Fibroblast of lung (primary cell): ENCODE results near the gene CLCNKB. TPM values are rescaled to one million over a fixed set of nuclear protein-coding genes. Genes with fewer than 3 reads are reported as not detected.

Source experiments
- DNase-seq, 2 donors: peaks; one replicate each; pipeline versions ENCODE4 v3.0.0 to v3.0.0-alpha.2; 2010; ENCODE audit warnings: low read depth in 2 of 2
- H2AFZ ChIP-seq: 2 replicates; pipeline ENCODE4 v1.5.1; 2012; ENCODE audit warnings: low read length, control low read depth, inconsistent platforms
- H3K27ac ChIP-seq: 2 replicates; pipeline ENCODE4 v1.5.1; 2011; ENCODE audit warnings: low read length, control low read depth; ENCODE audit not compliant: insufficient read depth
- H3K27me3 ChIP-seq: 2 replicates; pipeline ENCODE4 v1.5.1; 2011; ENCODE audit warnings: mild to moderate bottlenecking, low read length; ENCODE audit not compliant: control insufficient read depth, insufficient read depth
- H3K36me3 ChIP-seq: 2 replicates; pipeline ENCODE4 v1.5.1; 2011; ENCODE audit warnings: low read length; ENCODE audit not compliant: control insufficient read depth, insufficient read depth
- H3K4me1 ChIP-seq: 2 replicates; pipeline ENCODE4 v1.5.1; 2011; ENCODE audit warnings: low read length; ENCODE audit not compliant: control insufficient read depth, insufficient read depth; ENCODE audit errors: extremely low read depth
- H3K4me2 ChIP-seq: 2 replicates; pipeline ENCODE4 v1.5.1; 2011; ENCODE audit warnings: low read length, control low read depth; ENCODE audit not compliant: insufficient read depth; ENCODE audit errors: extremely low read depth
- H3K4me3 ChIP-seq, 4 experiments: fragments of 200-600 bp in 1 of 4; sonication (generic) in 1 of 4; replicated peaks in 1 of 4; 2 replicates each; pipeline ENCODE4 v1.5.1; 2011 to 2016; ENCODE audit warnings: low read length in 4 of 4, low read depth in 3 of 4, mild to moderate bottlenecking in 3 of 4, control low read depth in 2 of 4, inconsistent platforms in 1 of 4, mixed read lengths in 1 of 4; ENCODE audit not compliant: insufficient read depth in 1 of 4; ENCODE audit errors: control extremely low read depth in 1 of 4
- H3K79me2 ChIP-seq: 2 replicates; pipeline ENCODE4 v1.5.1; 2012; ENCODE audit warnings: mild to moderate bottlenecking, low read length, inconsistent platforms; ENCODE audit not compliant: control insufficient read depth, insufficient read depth
- H3K9ac ChIP-seq: 2 replicates; pipeline ENCODE4 v1.5.1; 2011; ENCODE audit warnings: mild to moderate bottlenecking, low read length, control low read depth; ENCODE audit not compliant: insufficient read depth
- H3K9me3 ChIP-seq: 2 replicates; pipeline ENCODE4 v1.5.1; 2012; ENCODE audit warnings: low read depth, low read length; ENCODE audit not compliant: control insufficient read depth, insufficient read depth
- H4K20me1 ChIP-seq: 2 replicates; pipeline ENCODE4 v1.5.1; 2011; ENCODE audit warnings: low read length; ENCODE audit not compliant: control insufficient read depth, insufficient read depth; ENCODE audit errors: extremely low read depth
- CTCF ChIP-seq, 2 donors: IDR thresholded peaks in 1 of 2; conservative IDR thresholded peaks in 1 of 2; 1 replicate in 1 of 2; 2 replicates in 1 of 2; pipeline ENCODE4 v1.5.1; 2011 to 2012; ENCODE audit warnings: low read length in 2 of 2, control low read depth in 1 of 2, inconsistent platforms in 1 of 2, low read depth in 1 of 2, mild to moderate bottlenecking in 1 of 2
- EZH2 ChIP-seq: IDR thresholded peaks from 2 replicates; pipeline ENCODE4 v1.5.1; 2012; ENCODE audit warnings: low read length, control low read depth, mild to moderate bottlenecking; ENCODE audit errors: missing control alignments
- polyA minus RNA-seq: library from RNA; depleted of rRNA, polyadenylated mRNA; stranded (reverse); fragments of >200 nt; gene quantifications from 2 replicates; pipeline ENCODE4 v1.2.3, GENCODE V29; 2011; ENCODE audit warnings: low replicate concordance
- polyA plus RNA-seq, 2 donors: library from polyadenylated mRNA; depleted of rRNA in 1 of 2; stranded (reverse) in 1 of 2; unstranded in 1 of 2; fragments of >200 nt; gene quantifications; 2 replicates each; pipeline ENCODE4 v1.2.1, GENCODE V29; 2011 to 2012; ENCODE audit warnings: missing spikeins in 1 of 2
- total RNA-seq: library from RNA; depleted of rRNA; stranded (reverse); fragments of >200 nt; gene quantifications from 2 replicates; pipeline ENCODE4 v1.2.1, GENCODE V29; 2014

The CLCNKB gene
- under 0.01 and 0.33 TPM in 2 replicates for total RNA-seq
- polyA plus RNA-seq, result 0.07 and 0.09 TPM in 2 replicates
- 0.05 TPM in 1 of 2 replicates, not detected in the other for polyA plus RNA-seq (2012)
- polyA minus RNA-seq, result not detected in 2 replicates

- H3K27ac ChIP-seq, result no peak within 1 kb of the TSS
- TF ChIP-seq CTCF (conservative IDR thresholded peaks at IDR 0.05 in 1 of 2, IDR thresholded peaks at IDR 0.05 in 1 of 2; ENCODE audit: low read depth in 1 of 2, low read length in 2 of 2) (no peak), EZH2 (no peak)
- no peak within 1 kb of the TSS for H3K9ac ChIP-seq
- no peaks in the 10 kb centered on the region for H3K4me1 ChIP-seq
- no peak for DNase-seq
- no peaks in the 10 kb centered on the region for H3K36me3 ChIP-seq
- H4K20me1 ChIP-seq, result no peaks in the 10 kb centered on the region
- H3K27me3 ChIP-seq, result no peaks in the 10 kb centered on the region
- H2AFZ ChIP-seq, result no peak within 1 kb of the TSS
- H3K79me2 ChIP-seq, result no peaks in the 10 kb centered on the region
- H3K9me3 ChIP-seq, result no peaks in the 10 kb centered on the region
- H3K4me3 ChIP-seq, result no peak within 1 kb of the TSS
- no peak within 1 kb of the TSS for H3K4me2 ChIP-seq
Measured at GRCh38 chr1:16043521-16043920, at the start of gene CLCNKB. Gene CLCNKB (plus strand): TSS chr1:16043782. CDS start chr1:16044493, 711 bp downstream.

- Histone ChIP-seq H3K4me2 (no peak overlapping the region), H3K9me3 (no peaks in the 10 kb centered on the region), H3K4me3 (no peak overlapping the region), H3K27me3 (peaks cover 3% of the 10 kb centered on the region), H3K9ac (no peak overlapping the region), H3K36me3 (no peaks in the 10 kb centered on the region), H3K27ac (no peak overlapping the region), H3K79me2 (no peaks in the 10 kb centered on the region), H3K4me1 (no peaks in the 10 kb centered on the region), H2AFZ (no peak overlapping the region), H4K20me1 (no peaks in the 10 kb centered on the region)
- TF ChIP-seq EZH2 (no peak), CTCF (conservative IDR thresholded peaks at IDR 0.05 in 1 of 2, IDR thresholded peaks at IDR 0.05 in 1 of 2; ENCODE audit: low read depth in 1 of 2, low read length in 2 of 2) (no peak)
- no peak for DNase-seq
Measured at GRCh38 chr1:15994081-15994480, 49.5 kb upstream of the CLCNKB start.

- peak; percentile 47 to 68 for DNase-seq
- H3K27me3 ChIP-seq, result peaks cover 3% of the 10 kb centered on the region
- H4K20me1 ChIP-seq, result no peaks in the 10 kb centered on the region
- H3K4me3 ChIP-seq, result no peak overlapping the region
- H3K4me2 ChIP-seq, result no peak overlapping the region
- TF ChIP-seq EZH2, result no peak
- peak; percentile 90 to 94 for TF ChIP-seq CTCF (conservative IDR thresholded peaks at IDR 0.05 in 1 of 2, IDR thresholded peaks at IDR 0.05 in 1 of 2; ENCODE audit: low read depth in 1 of 2, low read length in 2 of 2)
- no peaks in the 10 kb centered on the region for H3K36me3 ChIP-seq
- no peak overlapping the region for H3K27ac ChIP-seq
- no peak overlapping the region for H2AFZ ChIP-seq
- no peaks in the 10 kb centered on the region for H3K9me3 ChIP-seq
- no peaks in the 10 kb centered on the region for H3K4me1 ChIP-seq
- no peak overlapping the region for H3K9ac ChIP-seq
- H3K79me2 ChIP-seq, result no peaks in the 10 kb centered on the region
Measured at GRCh38 chr1:15994590-15995351, 48.8 kb upstream of the CLCNKB start.
